Islet precursor cell (in vitro differentiated cells): ENCODE measurements around the gene SMIM45.
A peak's percentile ranks its signal among the peaks of the same experiment; 100 is the strongest.

Experiments used
- DNase-seq: peaks from one replicate; pipeline ENCODE4 v3.0.0-alpha.2; 2018

SMIM45 gene

GRCh38 chr22:41971431-41971830 lies 19.5 kb downstream of the SMIM45 start:
- DNase-seq = no peak

- DNase-seq = no peak
Observed at GRCh38 chr22:41974691-41975290, 22.8 kb downstream of the SMIM45 start.

GRCh38 chr22:41975299-41976069 lies 23.5 kb downstream of the SMIM45 start:
- DNase-seq = no peak

- DNase-seq = no peak
Observed at GRCh38 chr22:41976070-41976901, 24.3 kb downstream of the SMIM45 start.

GRCh38 chr22:41976961-41977566 lies 25.1 kb downstream of the SMIM45 start:
- no peak for DNase-seq

GRCh38 chr22:41978732-41979131 lies 26.8 kb downstream of the SMIM45 start:
- DNase-seq = no peak

GRCh38 chr22:41979423-41980250 lies 27.7 kb downstream of the SMIM45 start:
- no peak for DNase-seq

DNA sequence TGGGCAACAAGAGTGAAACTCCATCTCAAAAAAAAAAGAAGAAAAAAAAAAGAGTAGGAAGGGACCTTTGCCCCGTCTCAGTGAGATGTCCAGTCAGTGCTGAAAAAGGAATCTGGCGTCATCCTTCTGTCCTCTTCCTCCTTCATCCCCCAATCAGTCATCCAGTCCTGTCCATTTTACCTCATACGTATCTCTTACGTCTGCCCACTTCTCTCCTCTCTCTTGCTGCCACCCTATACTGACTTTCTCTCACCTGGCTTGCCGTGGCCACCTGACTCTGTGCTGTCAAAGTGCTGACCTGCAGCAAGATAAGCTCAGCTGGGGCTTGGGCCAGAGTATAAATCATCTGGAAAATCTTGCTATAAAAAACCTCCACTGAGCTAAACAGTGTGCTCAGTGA lies 30.9 kb downstream of the SMIM45 start:
- DNase-seq = no peak

DNA sequence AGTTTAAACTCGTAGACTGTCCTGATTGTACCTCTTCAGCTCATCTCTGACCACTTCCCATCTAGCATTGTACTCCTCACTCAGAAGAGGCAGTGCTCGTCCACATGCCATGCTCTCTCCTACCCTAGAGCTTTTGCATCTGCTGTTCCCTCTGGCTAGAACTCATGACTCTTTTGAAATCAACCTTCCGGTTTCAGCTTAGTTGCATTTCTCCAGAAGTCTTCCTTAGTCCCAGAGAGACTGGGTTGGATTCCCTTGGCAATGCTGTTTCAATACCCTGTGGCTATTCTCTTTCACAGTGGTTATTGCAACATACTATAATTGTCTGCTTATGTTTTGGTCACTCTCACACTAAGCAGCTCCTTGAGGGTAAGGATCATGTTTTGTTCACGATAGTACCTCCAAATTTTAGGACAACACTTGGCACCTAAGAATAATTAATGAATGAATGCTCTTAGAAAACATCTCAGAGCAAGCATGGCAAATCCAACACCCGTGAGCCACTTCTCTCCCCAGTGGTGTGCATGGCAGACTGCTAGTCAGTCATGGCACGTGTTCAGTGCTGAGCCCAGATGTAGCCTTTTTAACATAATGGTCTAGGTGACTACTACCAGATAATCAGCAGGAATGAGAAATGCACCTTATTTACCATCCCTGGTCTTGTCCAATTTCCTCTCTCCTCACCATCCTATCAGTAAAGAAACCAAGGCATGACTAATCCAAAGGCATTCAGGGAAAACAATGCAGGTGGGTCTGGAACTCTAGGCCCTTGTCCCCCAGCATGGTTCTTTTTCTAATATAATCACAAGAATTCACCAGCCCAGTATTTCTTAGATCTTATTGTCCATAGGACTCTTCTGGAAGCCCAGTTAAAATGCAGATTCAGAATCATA lies 31.8 kb downstream of the SMIM45 start:
- DNase-seq = no peak

DNA sequence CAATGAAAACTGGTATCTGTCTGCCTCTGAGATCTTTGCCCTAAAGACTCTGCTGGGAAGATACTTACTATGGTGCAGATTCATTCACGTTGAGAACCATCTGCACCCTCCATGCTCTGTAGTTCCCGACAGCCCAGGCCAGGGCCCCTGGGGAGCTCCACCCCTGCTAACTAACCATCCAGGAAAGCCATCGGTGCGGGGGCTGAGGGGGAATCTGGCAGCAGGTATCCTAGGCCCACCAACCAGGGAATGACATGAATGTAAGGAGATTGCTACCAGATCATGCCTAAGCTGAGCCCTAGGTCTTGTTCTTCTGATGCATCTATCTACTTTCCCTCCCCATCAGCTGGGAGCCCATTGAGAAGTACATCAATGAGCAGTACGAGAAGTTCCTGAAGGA lies 35.3 kb downstream of the SMIM45 start:
- peak; percentile 32 for DNase-seq

DNA sequence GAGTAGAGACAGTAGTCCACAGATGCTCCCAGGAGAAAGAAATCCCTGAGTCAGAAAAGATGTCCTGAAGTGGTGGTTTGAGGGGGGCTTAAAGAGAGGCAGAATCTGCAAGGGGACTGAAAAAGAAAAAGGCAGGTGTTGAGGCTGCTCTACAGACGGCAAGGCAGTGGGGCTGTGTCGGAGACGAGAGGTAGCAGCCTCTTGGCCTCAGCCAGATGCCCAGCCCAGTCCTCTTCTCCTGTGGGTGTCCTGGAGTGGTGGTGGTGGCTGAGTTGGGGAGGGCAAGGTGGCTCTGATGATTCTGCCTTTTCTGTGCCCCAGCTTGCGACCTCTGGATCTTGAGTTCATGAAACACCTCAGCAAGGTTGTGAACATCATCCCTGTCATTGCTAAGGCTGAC lies 37.3 kb downstream of the SMIM45 start:
- peak; percentile 43 for DNase-seq

DNA sequence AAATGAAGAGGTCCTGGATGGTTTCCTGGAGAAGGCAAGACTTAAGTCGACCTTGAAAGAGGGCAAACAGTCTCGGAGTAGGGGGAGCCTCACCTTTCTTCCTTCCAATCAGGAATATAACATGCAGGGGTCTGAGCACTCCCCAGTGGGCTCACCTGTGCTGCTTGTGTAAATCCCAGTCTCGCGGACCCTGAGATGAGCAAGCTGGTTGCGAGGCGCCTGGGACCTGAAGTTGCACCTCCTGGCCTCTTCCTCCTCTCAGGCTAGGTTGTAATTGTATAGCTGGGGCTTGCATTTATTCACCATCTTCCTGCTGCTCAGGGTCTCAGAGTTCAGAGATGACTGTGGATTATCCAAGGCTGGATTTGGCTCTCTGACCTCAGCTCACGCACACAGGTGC lies 39.2 kb downstream of the SMIM45 start:
- peak; percentile 22 for DNase-seq

DNA sequence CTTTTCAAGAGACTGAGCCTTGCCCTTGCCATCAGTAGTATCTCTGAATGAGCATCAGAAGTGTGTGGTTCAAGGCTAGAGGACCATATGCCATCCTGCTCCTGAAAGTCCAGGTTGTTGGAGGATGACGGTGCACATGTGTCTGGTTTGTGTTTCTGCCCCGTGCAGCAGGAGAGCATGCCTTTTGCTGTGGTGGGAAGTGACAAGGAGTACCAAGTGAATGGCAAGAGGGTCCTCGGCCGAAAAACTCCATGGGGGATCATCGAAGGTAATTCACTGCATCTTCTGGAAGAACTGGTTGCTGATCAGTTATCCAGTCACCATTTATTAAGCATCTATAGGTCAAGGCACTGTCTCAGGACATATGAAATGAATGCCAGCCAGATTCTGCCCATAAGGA lies 40.5 kb downstream of the SMIM45 start:
- peak; percentile 13 for DNase-seq

GRCh38 chr22:41995211-41995610 lies 43.3 kb downstream of the SMIM45 start:
- peak; percentile 22 for DNase-seq

DNA sequence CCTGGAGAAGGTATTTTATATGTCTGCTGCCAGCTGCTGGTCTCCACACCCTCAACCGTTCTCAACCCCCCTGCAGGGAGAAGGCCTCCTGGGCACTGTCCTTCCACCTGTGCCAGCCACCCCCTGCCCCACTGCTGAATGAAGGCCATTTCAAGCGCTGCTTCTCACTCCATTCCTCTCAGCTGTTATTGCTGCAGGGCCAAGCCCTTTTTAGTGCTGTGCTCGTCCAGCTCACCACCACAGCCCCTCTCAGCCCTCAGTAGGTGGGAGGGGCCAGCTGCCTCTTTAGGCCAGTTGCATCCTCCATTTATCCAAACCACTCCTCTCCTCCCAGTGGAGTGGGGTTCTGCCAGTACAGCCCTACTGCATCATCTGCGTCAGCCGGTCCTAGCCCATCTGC lies 44.9 kb downstream of the SMIM45 start:
- peak; percentile 42 for DNase-seq

- peak; percentile 32 for DNase-seq
Observed at GRCh38 chr22:41998361-41999261, 46.7 kb downstream of the SMIM45 start, which contains the start of gene WBP2NL. Gene WBP2NL, plus strand, starts transcription at chr22:41998788. Its CDS starts 31 bp downstream, at chr22:41998819.

- DNase-seq = peak; percentile 4
Observed at GRCh38 chr22:42000466-42000865, 48.5 kb downstream of the SMIM45 start.

GRCh38 chr22:42001121-42001520 lies 49.2 kb downstream of the SMIM45 start:
- DNase-seq = peak; percentile 37

- peak; percentile 40 for DNase-seq
Observed at GRCh38 chr22:42001706-42002105, 49.8 kb downstream of the SMIM45 start.

- no peak for DNase-seq
Observed at GRCh38 chr22:42007922-42008321, 56.0 kb downstream of the SMIM45 start.
